K562 (cell line): ENCODE results near the gene WDR31. TPM values are rescaled to one million over a fixed set of nuclear protein-coding genes. Genes with fewer than 3 reads are reported as not detected.

Source experiments
- BRD9 ChIP-seq: fragments of 450-650 bp; IDR thresholded peaks from 2 replicates; pipeline ENCODE4 v1.6.1; 2018; ENCODE audit warnings: low read depth; ENCODE audit not compliant: partially characterized antibody
- FOXA3 ChIP-seq, 2 experiments: fragments of 450-650 bp in 1 of 2; sonication (generic) in 1 of 2; formaldehyde crosslinking; IDR thresholded peaks in 1 of 2; conservative IDR thresholded peaks in 1 of 2; 2 replicates each; pipeline versions ENCODE4 v1.4.0 to v1.8.0; 2020 to 2022; ENCODE audit warnings: mild to moderate bottlenecking in 2 of 2, missing genetic modification reagents in 1 of 2
- FOXJ2 ChIP-seq: fragments of 200-800 bp; sonication (Bioruptor generic); IDR thresholded peaks from 2 replicates; pipeline ENCODE4 v1.6.1; 2016; ENCODE audit warnings: missing genetic modification characterization, missing compliant biosample characterization
- GABPA ChIP-seq: fragments of 200-800 bp; sonication (Bioruptor generic); conservative IDR thresholded peaks from 2 replicates; pipeline ENCODE4 v1.6.1; 2016; ENCODE audit warnings: low read depth, missing genetic modification characterization, missing compliant biosample characterization
- GATAD2A ChIP-seq: fragments of 450-650 bp; IDR thresholded peaks from 2 replicates; pipeline ENCODE4 v1.6.1; 2017
- HDGF ChIP-seq: fragments of 450-650 bp; IDR thresholded peaks from 2 replicates; pipeline ENCODE4 v1.6.1; 2016
- JUN ChIP-seq, 2 experiments: sonication (generic) in 1 of 2; formaldehyde crosslinking in 1 of 2; IDR thresholded peaks; 2 replicates each; pipeline versions ENCODE4 v1.6.1 to v1.8.0; 2012 to 2022; ENCODE audit warnings: borderline replicate concordance in 2 of 2, mild to moderate bottlenecking in 2 of 2, improper control_type of control experiment in 1 of 2, low read depth in 1 of 2, low read length in 1 of 2, missing genetic modification reagents in 1 of 2
- MYC ChIP-seq, 2 experiments: fragments of 250-450 bp in 1 of 2; sonication (Bioruptor Pico) in 1 of 2; IDR thresholded peaks; 2 replicates each; pipeline versions ENCODE4 v1.5.1 to v1.6.1; 2012 to 2021; ENCODE audit warnings: low read depth in 2 of 2, borderline replicate concordance in 1 of 2, improper control_type of control experiment in 1 of 2, low read length in 1 of 2, mild to moderate bottlenecking in 1 of 2, moderate library complexity in 1 of 2
- NR2C1 ChIP-seq, 2 experiments: fragments of 450-650 bp; IDR thresholded peaks; 2 replicates each; pipeline ENCODE4 v1.6.1; 2017; ENCODE audit warnings: mild to moderate bottlenecking in 2 of 2, antibody characterized with exemption in 1 of 2, inconsistent platforms in 1 of 2, missing compliant biosample characterization in 1 of 2, missing genetic modification characterization in 1 of 2
- OTX1 ChIP-seq: fragments of 450-650 bp; formaldehyde crosslinking; IDR thresholded peaks from 2 replicates; pipeline ENCODE4 v1.4.0; 2022; ENCODE audit warnings: mild to moderate bottlenecking
- PML ChIP-seq: IDR thresholded peaks from 2 replicates; pipeline ENCODE4 v1.6.1; 2012; ENCODE audit warnings: low read length, inconsistent platforms
- POLR2G ChIP-seq: fragments of 200-400 bp; formaldehyde crosslinking; IDR thresholded peaks from 2 replicates; pipeline ENCODE4 v1.6.1; 2017; ENCODE audit warnings: low read depth, mild to moderate bottlenecking, antibody characterized with exemption, low read length, moderate library complexity
- POLR3A ChIP-seq: IDR thresholded peaks from 2 replicates; pipeline ENCODE4 v1.6.1; 2011; ENCODE audit warnings: borderline replicate concordance, mild to moderate bottlenecking, moderate library complexity; ENCODE audit not compliant: insufficient read length, insufficient read depth; ENCODE audit errors: extremely low read depth
- RBFOX2 ChIP-seq: fragments of 200-400 bp; formaldehyde crosslinking; IDR thresholded peaks from 2 replicates; pipeline ENCODE4 v1.6.1; 2017; ENCODE audit warnings: low read depth, mild to moderate bottlenecking, low read length, moderate library complexity
- THAP12 ChIP-seq: fragments of 250-450 bp; sonication (Bioruptor Pico); IDR thresholded peaks from 2 replicates; pipeline ENCODE4 v1.9.0; 2021; ENCODE audit warnings: mild to moderate bottlenecking, inconsistent platforms
- ZBED1 ChIP-seq: IDR thresholded peaks from 2 replicates; pipeline ENCODE4 v1.6.1; 2014
- ZFP36 ChIP-seq: fragments of 150-350 bp; IDR thresholded peaks from 2 replicates; pipeline ENCODE4 v1.6.1; 2018; ENCODE audit warnings: low read length, low read depth; ENCODE audit not compliant: partially characterized antibody
- ZFX ChIP-seq: sonication (generic); formaldehyde crosslinking; IDR thresholded peaks from 2 replicates; pipeline ENCODE4 v1.8.0; 2022; ENCODE audit warnings: mild to moderate bottlenecking, missing genetic modification reagents, moderate library complexity
- ZNF124 ChIP-seq: sonication (generic); formaldehyde crosslinking; IDR thresholded peaks from 2 replicates; pipeline ENCODE4 v1.8.1; 2022; ENCODE audit warnings: missing genetic modification reagents
- ZNF398 ChIP-seq: fragments of 250-450 bp; sonication (Bioruptor Pico); IDR thresholded peaks from 2 replicates; pipeline ENCODE4 v1.8.0; 2021; ENCODE audit warnings: moderate library complexity, mild to moderate bottlenecking, inconsistent platforms
- ZNF436 ChIP-seq: fragments of 250-450, 450-650 bp; sonication (Bioruptor Pico); formaldehyde crosslinking; IDR thresholded peaks from 2 replicates; pipeline ENCODE4 v1.7.0; 2020; ENCODE audit warnings: mild to moderate bottlenecking
- ZNF444 ChIP-seq: fragments of 250-450 bp; sonication (Bioruptor Pico); IDR thresholded peaks from 2 replicates; pipeline ENCODE4 v1.4.0; 2020; ENCODE audit warnings: mild to moderate bottlenecking, moderate library complexity
- ZNF668 ChIP-seq: fragments of 250-450 bp; sonication (Bioruptor Pico); IDR thresholded peaks from 2 replicates; pipeline ENCODE4 v1.8.0; 2022; ENCODE audit warnings: mild to moderate bottlenecking, inconsistent platforms
- ZNF77 ChIP-seq: fragments of 250-450 bp; sonication (Bioruptor Pico); IDR thresholded peaks from 2 replicates; pipeline ENCODE4 v1.5.0; 2020
- polyA plus RNA-seq, 8 experiments: library from polyadenylated mRNA; depleted of rRNA in 4 of 8; stranded (reverse) in 5 of 8; unstranded in 3 of 8; fragments of >200 nt; fragmentation: Nextera tagmentation in 2 of 8; fragmentation: Illumina TruSeq in 1 of 8; extraction: Ambion mirVana in 2 of 8; extraction: Trizol in 1 of 8; gene quantifications; 2 replicates each; pipeline versions ENCODE4 v1.2.1 to v1.2.3, GENCODE V29; 2011 to 2014; ENCODE audit warnings: inconsistent platforms in 1 of 8, missing spikeins in 1 of 8
- total RNA-seq, 7 experiments: library from RNA; depleted of rRNA in 6 of 7; stranded (reverse); fragments of >200 nt in 6 of 7; fragmentation: Illumina TruSeq in 2 of 7; extraction: Trizol in 2 of 7; gene quantifications; 2 replicates each; pipeline versions ENCODE4 v1.2.1 to v1.2.3, GENCODE V29; 2011 to 2021; ENCODE audit warnings: low replicate concordance in 1 of 7

The WDR31 gene
- total and polyA plus RNA-seq, 9 of the 15 experiments (the other 6 are each of a cell fraction or from before 2014, with no cell fraction given) = 0.35 to 1.8 (median 0.95) TPM

GRCh38 chr9:113376634-113377567 is 36.8 kb upstream of the WDR31 start, which contains the start of gene HDHD3 (continued):
- 0 out of 2 replicates have a peak, but pooled peaks have one; percentile 42 for TF ChIP-seq THAP12 (CRISPR knock-in tag)
- TF ChIP-seq ZNF77 (CRISPR knock-in tag) = no peak
- no peak for TF ChIP-seq OTX1
- no peak for TF ChIP-seq ZNF444 (CRISPR knock-in tag)
- no peak for TF ChIP-seq FOXA3 (CRISPR knock-in tag; conservative IDR thresholded peaks at IDR 0.05 in 1 of 2, IDR thresholded peaks at IDR 0.05 in 1 of 2)
- no peak for TF ChIP-seq JUN (IDR thresholded peaks at IDR 0.05; ENCODE audit: borderline replicate concordance, low read depth, low read length)
- TF ChIP-seq JUN (CRISPR knock-in tag; IDR thresholded peaks at IDR 0.05; ENCODE audit: borderline replicate concordance) = no peak
- peak; percentile 90 for TF ChIP-seq POLR2G
- no peak for TF ChIP-seq BRD9
- no peak for TF ChIP-seq FOXJ2 (tag)
- TF ChIP-seq ZBED1 = no peak
- TF ChIP-seq NR2C1 (IDR thresholded peaks at IDR 0.05) = no peak
- no peak for TF ChIP-seq NR2C1 (tag; IDR thresholded peaks at IDR 0.05)
- TF ChIP-seq HDGF = 0 out of 2 replicates have a peak, but pooled peaks have one; percentile 35
- peak; percentile 39; the same call in 1 of the 2 replicates for TF ChIP-seq GATAD2A
- TF ChIP-seq ZFP36 = no peak
- TF ChIP-seq MYC (IDR thresholded peaks at IDR 0.05; ENCODE audit: low read depth, low read length) = peak; percentile 33; the same call in 1 of the 2 replicates
- TF ChIP-seq MYC (CRISPR knock-in tag; IDR thresholded peaks at IDR 0.05; ENCODE audit: borderline replicate concordance, low read depth) = no peak
- no peak for TF ChIP-seq PML
- peak; percentile 83 for TF ChIP-seq RBFOX2
- peak; percentile 84 for TF ChIP-seq ZFX (CRISPR knock-in tag)
- TF ChIP-seq ZNF436 (CRISPR knock-in tag) = no peak
- 0 out of 2 replicates have a peak, but pooled peaks have one; percentile 16 for TF ChIP-seq GABPA (tag)
- TF ChIP-seq ZNF398 = no peak
- no peak for TF ChIP-seq POLR3A
- no peak for TF ChIP-seq ZNF124 (CRISPR knock-in tag)
- no peak for TF ChIP-seq ZNF668 (CRISPR knock-in tag)
